Endometrial microvascular endothelial cells (primary cell): ENCODE data around the gene ZCCHC3. TPM values are rescaled to one million over a fixed set of nuclear protein-coding genes. Genes with fewer than 3 reads are reported as not detected.
"Not testable (repeated sequence)": the region's sequence is repeated elsewhere in the genome, so short reads cannot be mapped to it uniquely, and the experiment has no call there.

Source experiments
- in situ Hi-C: cut with HindIII; loops from 2 replicates; pipeline ENCODE4 v1.10.0; 2017; ENCODE audit warnings: low sequenced_read_pairs, low pct_unique_long_range_greater_than_20kb; ENCODE audit errors: inconsistent ontology term
- total RNA-seq: library from RNA; depleted of rRNA; stranded (reverse); fragments of >200 nt; gene quantifications from one replicate; pipeline ENCODE4 v1.2.3, GENCODE V29; 2015; ENCODE audit errors: inconsistent ontology term

Gene ZCCHC3
- total RNA-seq, 1 donor from 2014 or later, result 13.2 TPM

- in situ Hi-C loops, result no loop called here
Measured at GRCh38 chr20:329851-330232, 32.5 kb downstream of the ZCCHC3 start.

- in situ Hi-C loops, result no loop called here
Measured at GRCh38 chr20:330233-331149, 33.1 kb downstream of the ZCCHC3 start.

- in situ Hi-C loops, result no loop called here
Measured at GRCh38 chr20:334578-334977, 37.2 kb downstream of the ZCCHC3 start.

- in situ Hi-C loops, result not testable (repeated sequence)
Measured at GRCh38 chr20:336040-336439, 38.7 kb downstream of the ZCCHC3 start.

- in situ Hi-C loops, result no loop called here
Measured at GRCh38 chr20:341682-342081, 44.3 kb downstream of the ZCCHC3 start.

- in situ Hi-C loops, result no loop called here
Measured at GRCh38 chr20:343107-343506, 45.7 kb downstream of the ZCCHC3 start.

- in situ Hi-C loops, result no loop called here
Measured at GRCh38 chr20:346033-346639, 48.8 kb downstream of the ZCCHC3 start.

- in situ Hi-C loops, result no loop called here
Measured at GRCh38 chr20:346640-347316, 49.4 kb downstream of the ZCCHC3 start, which contains the start of gene NRSN2. NRSN2 (plus strand) TSS chr20:347111; CDS start chr20:349644, 2,533 bp downstream.

- in situ Hi-C loops, result no loop called here
Measured at GRCh38 chr20:347317-347639, 49.9 kb downstream of the ZCCHC3 start.

GRCh38 chr20:347640-348484 is 50.5 kb downstream of the ZCCHC3 start:
- in situ Hi-C loops, result no loop called here

- in situ Hi-C loops, result no loop called here
Measured at GRCh38 chr20:348972-349841, 51.8 kb downstream of the ZCCHC3 start.

Other genes starting within 250 kb of the ZCCHC3 start
- gene DEFB125, start 209.9 kb upstream of the ZCCHC3 start, total RNA-seq, result not detected
- not detected for gene DEFB126, start 155.0 kb upstream of the ZCCHC3 start, total RNA-seq
- not detected for gene DEFB127, start 140.1 kb upstream of the ZCCHC3 start, total RNA-seq
- gene DEFB128, start 107.9 kb upstream of the ZCCHC3 start, total RNA-seq, result not detected
- not detected for gene DEFB129, start 70.3 kb upstream of the ZCCHC3 start, total RNA-seq
- gene DEFB132, start 39.8 kb upstream of the ZCCHC3 start, total RNA-seq, result not detected
- 3.8 TPM for gene C20orf96, start 6.8 kb upstream of the ZCCHC3 start, total RNA-seq
- 10.6 TPM for gene SOX12, start 28.0 kb downstream of the ZCCHC3 start, total RNA-seq
- gene NRSN2, start 49.5 kb downstream of the ZCCHC3 start, total RNA-seq, result 47.8 TPM
- 51.4 TPM for gene TRIB3, start 83.2 kb downstream of the ZCCHC3 start, total RNA-seq
- 104 TPM for gene RBCK1, start 110.7 kb downstream of the ZCCHC3 start, total RNA-seq
- gene TBC1D20, start 165.0 kb downstream of the ZCCHC3 start, total RNA-seq, result 34.8 TPM
- gene CSNK2A1, start 246.2 kb downstream of the ZCCHC3 start, total RNA-seq, result 102 TPM